Ectodermal cell (in vitro differentiated cells): Measurements from ENCODE around the gene KAZN.

Experiments
- H3K27ac ChIP-seq: 2 replicates; pipeline ENCODE4 v1.7.0; 2013; ENCODE audit warnings: mild to moderate bottlenecking, low read depth, low read length; ENCODE audit not compliant: insufficient read depth, poor library complexity, severe bottlenecking
- H3K27me3 ChIP-seq: 2 replicates; pipeline ENCODE4 v1.7.0; 2013; ENCODE audit warnings: mild to moderate bottlenecking, low read length; ENCODE audit not compliant: insufficient read depth, control insufficient read depth, poor library complexity, severe bottlenecking
- H3K36me3 ChIP-seq: one replicate; pipeline ENCODE4 v1.7.0; 2013; ENCODE audit warnings: low read length; ENCODE audit not compliant: control insufficient read depth, insufficient read depth
- H3K4me1 ChIP-seq: one replicate; pipeline ENCODE4 v1.7.0; 2013; ENCODE audit warnings: low read length; ENCODE audit not compliant: control insufficient read depth, insufficient read depth
- H3K4me3 ChIP-seq: 2 replicates; pipeline ENCODE4 v1.7.0; 2013; ENCODE audit warnings: low read depth, low read length, control low read depth; ENCODE audit not compliant: insufficient read depth
- H3K9me3 ChIP-seq: 2 replicates; pipeline ENCODE4 v1.7.0; 2013; ENCODE audit warnings: mild to moderate bottlenecking, low read length, moderate library complexity; ENCODE audit not compliant: control insufficient read depth
- WGBS, 2 experiments: methylation state at CpG; one replicate each; pipeline ENCODE4 v1.1.7; 2013; ENCODE audit warnings: missing lambda C conversion rate in 2 of 2; 5-methylcytosine and 5-hydroxymethylcytosine counted together

KAZN gene

DNA sequence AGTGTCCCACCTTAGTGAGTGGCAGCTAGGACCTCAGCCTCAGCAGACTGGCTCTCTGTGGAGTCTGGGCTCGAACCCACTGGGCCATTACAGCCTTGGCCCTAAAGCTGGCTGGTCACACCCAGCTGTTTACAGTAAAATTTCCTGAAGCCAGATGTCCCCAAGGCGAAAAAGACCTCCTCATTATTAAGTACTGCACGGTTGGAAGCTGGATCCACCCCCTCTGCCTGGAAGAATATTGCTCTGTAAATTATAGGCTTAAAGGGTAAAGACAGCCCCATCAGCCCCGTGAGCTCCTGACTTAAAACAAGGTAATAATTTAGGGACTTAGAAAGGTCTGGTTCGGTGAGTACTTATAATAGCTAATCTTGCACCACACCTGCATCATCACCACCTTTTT, 524.8 kb downstream of the KAZN start:
- Histone ChIP-seq H3K27me3 (no peaks in the 10 kb centered on the region), H3K4me3 (no peak overlapping the region), H3K27ac (no peak overlapping the region), H3K36me3 (no peaks in the 10 kb centered on the region), H3K4me1 (peaks cover 7% of the 10 kb centered on the region), H3K9me3 (no peaks in the 10 kb centered on the region)
- WGBS, 2 experiments = 84 to 89% methylated on average over 4 to 5 of the region's 5 CpGs

DNA sequence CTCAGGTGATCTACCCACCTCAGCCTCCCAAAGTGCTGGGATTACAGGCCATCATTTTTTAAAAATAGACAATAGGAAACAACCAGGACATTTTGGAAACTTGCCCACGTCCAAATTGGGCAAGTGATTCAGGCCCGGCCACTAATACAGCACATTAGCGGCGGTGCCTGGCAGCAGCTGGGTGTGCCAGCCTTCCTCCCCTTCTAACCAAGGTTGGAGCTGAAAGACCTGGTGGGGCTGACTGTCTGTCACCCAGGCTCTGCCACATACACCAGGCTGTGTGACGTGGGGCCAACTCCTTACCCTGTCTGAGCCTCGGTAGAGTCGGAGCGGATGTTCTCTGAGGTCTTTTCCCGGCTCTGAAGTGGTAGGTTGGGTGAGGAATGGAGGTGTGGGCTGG, 525.4 kb downstream of the KAZN start:
- H3K4me1 ChIP-seq = peaks cover 7% of the 10 kb centered on the region
- WGBS, 2 experiments = 89 to 98% methylated on average over 9 of the region's 9 CpGs
- H3K4me3 ChIP-seq = no peak overlapping the region
- H3K27ac ChIP-seq = no peak overlapping the region
- H3K9me3 ChIP-seq = no peaks in the 10 kb centered on the region
- no peaks in the 10 kb centered on the region for H3K27me3 ChIP-seq
- H3K36me3 ChIP-seq = no peaks in the 10 kb centered on the region

DNA sequence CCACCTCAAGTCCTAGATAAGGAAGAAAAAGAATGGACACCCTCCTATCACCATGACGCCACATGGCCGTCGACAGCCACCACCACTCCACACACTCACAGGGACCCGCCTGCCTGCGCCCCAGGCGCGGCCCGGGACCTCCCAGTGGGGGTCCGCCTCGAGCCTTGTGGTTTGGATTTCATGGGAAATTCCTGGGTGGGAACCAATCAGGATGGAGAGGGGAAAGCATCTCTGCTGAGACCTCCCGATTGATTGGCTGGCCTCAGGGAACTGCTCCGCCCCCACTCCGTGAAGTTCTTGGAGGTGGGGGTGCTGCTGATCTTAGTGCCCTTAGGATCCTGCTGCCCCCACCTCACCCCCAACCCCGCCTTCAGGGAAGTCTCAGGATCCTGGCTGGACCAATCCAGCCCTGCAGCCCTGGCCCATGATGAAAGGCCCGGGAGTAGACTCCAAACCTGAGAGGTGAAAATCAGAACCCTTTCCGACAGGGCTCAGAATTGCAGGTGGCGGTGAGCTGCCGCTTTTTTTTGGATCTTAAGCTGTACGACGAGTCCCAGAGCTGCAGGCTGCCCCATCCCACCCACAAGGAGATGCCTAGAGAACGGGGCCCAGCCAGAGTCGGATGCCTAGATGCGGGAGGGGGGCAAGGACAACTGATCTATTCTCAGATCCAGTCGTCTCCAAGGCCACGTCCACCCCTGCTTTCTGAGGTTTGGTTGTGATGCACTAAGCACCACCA, 526.0 kb downstream of the KAZN start:
- no peaks in the 10 kb centered on the region for H3K27me3 ChIP-seq
- 91 to 94% methylated on average over 24 of the region's 25 CpGs for whole genome bisulfite sequencing, 2 experiments
- no peak overlapping the region for H3K27ac ChIP-seq
- no peaks in the 10 kb centered on the region for H3K9me3 ChIP-seq
- H3K4me3 ChIP-seq = no peak overlapping the region
- peaks cover 7% of the 10 kb centered on the region for H3K4me1 ChIP-seq
- H3K36me3 ChIP-seq = no peaks in the 10 kb centered on the region

DNA sequence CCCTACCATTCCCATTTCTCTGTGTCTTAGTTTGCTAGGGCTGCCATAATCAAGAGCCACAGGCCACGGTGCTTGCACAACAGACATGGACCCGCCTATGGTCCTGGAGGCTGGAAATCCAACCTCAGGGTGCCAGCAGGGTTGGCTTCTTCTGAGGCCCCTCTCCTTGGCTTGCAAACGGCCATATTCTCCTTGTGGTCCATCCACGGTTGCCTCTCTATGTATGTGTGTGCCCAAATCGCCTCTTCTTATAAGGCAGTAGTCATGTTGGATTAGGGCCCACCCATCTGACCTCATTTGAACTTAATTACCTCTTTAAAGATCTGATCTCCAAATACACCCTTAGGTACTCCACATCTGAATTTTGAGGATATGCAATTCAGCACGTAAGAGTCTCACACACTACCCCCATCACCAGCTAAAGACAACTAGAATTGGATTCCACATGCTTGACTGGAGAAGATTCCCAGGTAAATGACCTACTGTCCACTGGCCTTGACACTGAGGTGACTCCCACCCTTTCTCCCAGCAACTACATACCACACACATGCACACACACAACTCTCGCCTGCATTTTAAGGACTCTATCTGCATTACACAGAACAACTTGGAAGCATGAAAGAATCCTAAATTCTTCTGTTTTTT, 526.7 kb downstream of the KAZN start:
- Histone ChIP-seq H3K27me3 (no peaks in the 10 kb centered on the region), H3K4me1 (peaks cover 7% of the 10 kb centered on the region), H3K27ac (no peak overlapping the region), H3K4me3 (no peak overlapping the region), H3K36me3 (no peaks in the 10 kb centered on the region), H3K9me3 (no peaks in the 10 kb centered on the region)
- 93% methylated on average over 7 of the region's 7 CpGs for WGBS, 2 experiments

DNA sequence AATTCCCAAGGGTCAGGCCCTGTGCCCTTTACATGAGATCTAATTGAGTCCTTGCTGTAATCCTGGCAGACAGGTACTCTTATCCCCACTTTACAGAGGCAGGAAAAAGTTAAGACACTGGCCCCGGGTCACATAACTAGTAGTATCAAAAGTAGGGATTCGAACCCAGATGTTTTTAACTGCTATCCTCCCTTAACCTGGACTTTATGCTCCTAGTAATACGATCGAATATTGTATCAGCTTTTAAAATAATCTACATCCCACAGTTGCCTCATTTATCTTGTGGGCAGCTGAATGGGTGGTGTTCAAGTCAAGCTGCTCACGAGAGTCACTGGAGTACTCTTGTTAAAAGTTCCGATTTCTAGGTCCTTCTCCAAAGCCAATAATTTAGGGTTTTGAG, 529.6 kb downstream of the KAZN start:
- Histone ChIP-seq H3K27me3 (no peaks in the 10 kb centered on the region), H3K27ac (no peak overlapping the region), H3K4me1 (no peaks in the 10 kb centered on the region), H3K4me3 (no peak overlapping the region), H3K36me3 (no peaks in the 10 kb centered on the region), H3K9me3 (no peaks in the 10 kb centered on the region)
- 92 to 93% methylated on average over 6 of the region's 6 CpGs for WGBS, 2 experiments

DNA sequence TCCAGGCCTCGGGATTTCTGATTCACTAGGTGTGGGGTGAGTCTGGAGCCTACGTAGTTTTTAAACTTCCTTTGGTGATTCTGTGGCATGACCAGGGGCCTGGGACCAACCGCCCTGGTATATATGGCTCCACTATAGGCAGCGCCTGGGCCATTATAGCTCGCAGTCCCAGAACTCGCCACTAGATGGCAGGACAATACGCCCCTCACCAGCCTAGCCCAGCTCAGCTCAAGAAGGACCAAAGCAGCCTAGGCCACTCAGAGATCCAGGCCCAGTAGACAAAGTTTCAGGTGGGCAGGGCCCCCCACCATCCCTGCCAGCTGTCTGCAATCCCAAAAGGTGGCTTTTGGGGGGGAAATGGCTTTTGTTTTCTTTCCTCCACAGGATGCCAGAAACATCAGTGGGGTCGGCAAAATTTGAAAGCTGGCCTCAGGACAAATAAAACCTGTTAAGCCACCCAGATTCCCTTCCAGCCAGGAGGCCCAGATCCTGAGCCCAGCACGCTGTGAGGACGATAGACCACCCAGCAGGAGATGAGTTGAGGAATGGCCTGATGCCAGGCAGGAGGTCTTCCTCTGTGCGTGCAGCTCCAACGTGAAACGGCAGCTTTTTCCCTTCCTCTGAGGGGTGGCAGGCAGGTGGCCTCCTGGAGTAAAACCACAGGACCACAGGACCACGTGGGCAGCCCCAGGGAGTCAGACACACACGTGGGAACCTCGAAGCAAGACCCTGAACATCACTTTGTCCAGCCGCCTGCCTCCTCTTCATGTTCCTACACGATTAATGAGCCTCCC, 530.2 kb downstream of the KAZN start:
- no peaks in the 10 kb centered on the region for H3K36me3 ChIP-seq
- 42 to 46% methylated on average over 18 of the region's 18 CpGs for WGBS, 2 experiments
- no peaks in the 10 kb centered on the region for H3K4me1 ChIP-seq
- H3K4me3 ChIP-seq = no peak overlapping the region
- H3K9me3 ChIP-seq = no peaks in the 10 kb centered on the region
- H3K27me3 ChIP-seq = no peaks in the 10 kb centered on the region
- no peak overlapping the region for H3K27ac ChIP-seq

DNA sequence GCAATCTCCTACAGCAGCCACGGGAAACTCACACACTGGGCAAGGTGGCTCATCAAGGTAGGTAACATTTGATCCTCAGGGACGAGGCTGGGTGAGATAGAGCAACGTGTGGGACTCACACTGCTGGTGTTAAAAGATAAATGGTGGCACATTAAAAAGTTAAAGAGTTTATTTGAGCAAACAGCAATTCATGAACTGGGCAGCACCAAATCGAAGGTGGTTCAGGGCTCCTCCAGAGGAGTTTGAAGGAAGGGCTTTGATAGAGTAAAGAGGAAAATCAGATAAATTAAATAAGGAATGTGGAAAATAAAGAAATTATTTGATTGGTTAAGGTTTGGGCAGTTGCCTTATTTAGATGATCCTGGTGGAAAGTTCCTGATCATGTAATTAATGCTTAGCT, 531.5 kb downstream of the KAZN start:
- no peaks in the 10 kb centered on the region for H3K36me3 ChIP-seq
- H3K27me3 ChIP-seq = no peaks in the 10 kb centered on the region
- H3K27ac ChIP-seq = no peak overlapping the region
- no peak overlapping the region for H3K4me3 ChIP-seq
- WGBS, 2 experiments = 94 to 95% methylated on average over 4 of the region's 4 CpGs
- H3K9me3 ChIP-seq = no peaks in the 10 kb centered on the region
- H3K4me1 ChIP-seq = no peaks in the 10 kb centered on the region

DNA sequence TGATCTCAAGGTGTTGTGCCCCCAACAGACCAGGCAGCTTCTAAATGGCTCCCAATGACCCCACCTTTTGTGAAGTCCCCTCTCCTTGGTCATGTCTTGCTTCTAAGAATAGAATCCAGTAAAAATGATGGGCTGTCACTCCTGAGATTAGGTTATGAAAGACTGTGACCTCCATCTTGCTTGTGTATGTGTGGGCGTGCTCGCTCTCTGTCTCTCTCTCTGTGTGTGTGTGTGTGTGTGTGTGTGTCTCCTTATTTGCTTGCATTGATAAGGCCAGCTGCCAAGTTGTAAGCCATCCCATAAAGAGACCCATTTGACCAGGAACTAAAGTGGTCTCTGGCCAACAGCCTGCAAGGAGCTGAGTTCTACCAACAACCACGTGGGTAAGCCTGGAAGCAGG, 532.1 kb downstream of the KAZN start:
- no peaks in the 10 kb centered on the region for H3K27me3 ChIP-seq
- WGBS, 2 experiments = 83 to 94% methylated on average over 3 of the region's 3 CpGs
- no peaks in the 10 kb centered on the region for H3K36me3 ChIP-seq

DNA sequence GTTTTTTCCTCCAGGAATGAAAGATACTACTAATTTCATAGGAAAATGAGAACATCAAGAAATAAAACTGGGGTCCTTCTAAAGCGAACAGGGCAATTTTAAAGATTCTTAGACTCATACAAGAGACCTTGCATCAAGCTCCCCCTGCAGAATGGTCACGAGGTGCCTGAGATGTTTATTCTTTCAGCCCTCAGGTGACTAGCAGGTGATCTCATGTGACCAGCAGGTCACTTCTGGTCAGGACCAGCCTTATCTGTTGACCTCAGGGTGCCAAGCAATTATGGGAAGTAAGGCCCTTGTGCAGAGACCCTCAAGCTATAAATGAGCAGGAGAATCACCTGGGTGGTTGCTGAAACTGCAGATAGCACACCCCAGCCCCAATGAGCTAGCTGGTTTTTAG, 534.5 kb downstream of the KAZN start:
- H3K9me3 ChIP-seq = no peaks in the 10 kb centered on the region
- H3K27me3 ChIP-seq = no peaks in the 10 kb centered on the region
- no peak overlapping the region for H3K4me3 ChIP-seq
- no peak overlapping the region for H3K27ac ChIP-seq
- no peaks in the 10 kb centered on the region for H3K36me3 ChIP-seq
- no peaks in the 10 kb centered on the region for H3K4me1 ChIP-seq
- 82 to 83% methylated on average over 2 of the region's 2 CpGs for WGBS, 2 experiments

More for the DNA sequence above, 532.1 kb downstream of the KAZN start:
- Histone ChIP-seq H3K9me3 (no peaks in the 10 kb centered on the region), H3K4me1 (no peaks in the 10 kb centered on the region), H3K27ac (no peak overlapping the region), H3K4me3 (no peak overlapping the region)

DNA sequence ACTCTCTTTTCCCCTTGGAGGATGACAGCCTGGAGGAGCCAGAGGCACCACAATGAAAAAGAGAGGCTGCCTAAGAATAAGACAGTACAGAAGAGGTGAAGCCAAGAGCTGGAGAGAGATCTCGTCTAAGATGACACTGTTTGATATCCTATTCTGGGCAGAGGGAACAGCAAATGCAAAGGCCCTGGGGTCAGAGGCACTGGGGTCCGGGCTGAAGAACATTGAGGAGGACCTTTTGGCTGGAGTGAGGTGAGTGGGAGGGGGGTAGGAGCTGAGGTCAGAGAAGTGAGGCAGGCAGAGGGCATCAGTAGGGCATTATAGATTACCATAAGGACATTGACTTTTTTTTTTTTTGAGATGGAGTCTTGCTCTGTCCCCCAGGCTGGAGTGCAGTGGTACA, 535.8 kb downstream of the KAZN start:
- WGBS, 2 experiments = 91% methylated on average over 2 of the region's 2 CpGs
- Histone ChIP-seq H3K27ac (no peak overlapping the region), H3K27me3 (no peaks in the 10 kb centered on the region), H3K36me3 (no peaks in the 10 kb centered on the region), H3K4me3 (no peak overlapping the region), H3K4me1 (no peaks in the 10 kb centered on the region), H3K9me3 (no peaks in the 10 kb centered on the region)
